Epithelial cell of proximal tubule (primary cell): Measurements from ENCODE around the gene RXRA. TPM values are rescaled to one million over a fixed set of nuclear protein-coding genes. Genes with fewer than 3 reads are reported as not detected.

Source experiments
- DNase-seq: peaks from one replicate; pipeline ENCODE4 v3.0.0-alpha.2; 2011; ENCODE audit warnings: low read depth
- H3K4me3 ChIP-seq: 2 replicates; pipeline ENCODE4 v1.5.1; 2011; ENCODE audit warnings: low read depth, mild to moderate bottlenecking, low read length
- total RNA-seq: library from RNA; depleted of rRNA; stranded (reverse); fragments of >200 nt; gene quantifications from 2 replicates; pipeline ENCODE4 v1.2.3, GENCODE V29; 2015
- TF ChIP-seq, protein P1 (sequence below): conservative IDR thresholded peaks from 2 replicates; pipeline ENCODE4 v1.5.1; 2012; ENCODE audit warnings: low read depth, mild to moderate bottlenecking, low read length

Gene RXRA
- total RNA-seq, 1 donor from 2014 or later: 8.4 TPM

DNA sequence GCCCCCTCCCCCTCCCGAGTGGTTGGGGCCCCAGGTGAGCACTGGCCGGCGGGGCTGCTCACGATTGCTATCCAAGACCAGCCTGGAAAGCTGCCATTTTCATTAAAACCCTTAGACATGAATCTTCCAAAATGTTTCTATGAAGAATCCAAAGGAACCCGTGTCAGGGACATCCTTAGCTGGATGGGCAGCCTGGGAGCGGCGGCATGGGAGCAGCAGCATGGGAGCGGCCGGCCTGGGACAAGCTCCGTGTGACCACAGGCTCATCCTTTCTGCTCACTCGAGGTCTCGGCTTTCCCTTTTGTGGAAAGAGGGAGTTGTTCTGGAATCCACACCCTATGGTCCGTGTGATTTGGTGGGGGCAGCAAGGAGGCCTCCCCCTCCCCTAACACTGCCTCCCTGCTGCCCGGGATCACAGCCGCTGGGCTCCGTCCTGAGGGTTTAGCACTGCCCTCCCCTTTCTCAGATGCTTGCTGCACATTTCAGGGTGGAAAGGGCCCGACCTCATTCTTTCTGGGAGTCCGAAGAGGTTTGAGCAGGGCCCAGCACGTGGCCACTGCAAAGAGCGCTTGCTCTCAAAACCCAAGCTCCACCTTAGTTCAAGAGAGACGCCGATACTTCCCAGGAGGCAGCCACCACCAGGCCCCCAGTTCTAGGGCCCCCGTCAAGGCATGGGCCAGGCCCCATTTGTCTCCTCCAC, 127.7 kb downstream of the RXRA start:
- H3K4me3 ChIP-seq: no peak overlapping the region
- TF ChIP-seq, protein P1, sequence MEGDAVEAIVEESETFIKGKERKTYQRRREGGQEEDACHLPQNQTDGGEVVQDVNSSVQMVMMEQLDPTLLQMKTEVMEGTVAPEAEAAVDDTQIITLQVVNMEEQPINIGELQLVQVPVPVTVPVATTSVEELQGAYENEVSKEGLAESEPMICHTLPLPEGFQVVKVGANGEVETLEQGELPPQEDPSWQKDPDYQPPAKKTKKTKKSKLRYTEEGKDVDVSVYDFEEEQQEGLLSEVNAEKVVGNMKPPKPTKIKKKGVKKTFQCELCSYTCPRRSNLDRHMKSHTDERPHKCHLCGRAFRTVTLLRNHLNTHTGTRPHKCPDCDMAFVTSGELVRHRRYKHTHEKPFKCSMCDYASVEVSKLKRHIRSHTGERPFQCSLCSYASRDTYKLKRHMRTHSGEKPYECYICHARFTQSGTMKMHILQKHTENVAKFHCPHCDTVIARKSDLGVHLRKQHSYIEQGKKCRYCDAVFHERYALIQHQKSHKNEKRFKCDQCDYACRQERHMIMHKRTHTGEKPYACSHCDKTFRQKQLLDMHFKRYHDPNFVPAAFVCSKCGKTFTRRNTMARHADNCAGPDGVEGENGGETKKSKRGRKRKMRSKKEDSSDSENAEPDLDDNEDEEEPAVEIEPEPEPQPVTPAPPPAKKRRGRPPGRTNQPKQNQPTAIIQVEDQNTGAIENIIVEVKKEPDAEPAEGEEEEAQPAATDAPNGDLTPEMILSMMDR: no peak
- DNase-seq: no peak

DNA sequence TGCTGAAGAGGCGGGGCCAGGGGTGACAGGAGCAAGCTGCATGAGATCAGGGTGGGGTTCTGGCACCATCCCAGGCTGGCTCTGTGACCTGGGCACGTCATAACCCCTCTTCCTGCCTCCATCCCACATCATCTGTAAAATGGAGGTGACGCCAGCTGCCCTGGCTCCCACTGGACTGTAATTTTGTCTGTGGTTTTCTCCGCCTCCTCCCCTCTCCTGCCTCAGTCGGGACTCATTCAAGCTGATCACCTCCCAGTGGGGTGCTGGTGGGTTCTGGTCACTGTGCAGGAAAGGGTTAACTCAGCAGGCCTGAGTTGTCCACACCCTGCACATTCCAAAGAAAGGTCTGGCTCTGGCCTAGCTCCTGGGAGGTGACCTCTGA, 128.2 kb downstream of the RXRA start:
- TF ChIP-seq, protein P1: no peak
- no peak for DNase-seq
- no peak overlapping the region for H3K4me3 ChIP-seq

DNA sequence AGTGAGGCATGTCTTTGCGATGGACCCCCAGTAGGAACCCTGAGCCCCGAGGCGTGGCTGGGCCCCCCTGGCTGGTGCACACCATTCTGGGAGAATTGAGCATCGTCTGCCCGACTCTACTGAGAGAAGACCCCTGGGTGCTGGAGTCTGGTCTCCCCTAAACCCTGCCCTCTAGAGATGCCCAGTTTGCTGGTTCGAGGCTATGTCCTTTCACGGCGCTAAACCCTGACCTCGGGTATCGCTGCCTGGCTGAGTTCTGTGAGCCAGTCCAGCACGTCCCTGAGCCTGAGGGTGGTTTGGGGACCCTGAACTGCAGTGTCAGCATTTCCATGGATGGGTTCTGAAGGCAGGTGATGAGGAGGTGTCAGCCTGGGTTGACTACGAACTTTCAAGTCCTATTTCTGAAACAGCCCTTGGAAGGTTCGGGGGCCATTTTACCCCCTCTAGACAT, 128.8 kb downstream of the RXRA start:
- H3K4me3 ChIP-seq: no peak overlapping the region
- no peak for DNase-seq
- TF ChIP-seq, protein P1: no peak

DNA sequence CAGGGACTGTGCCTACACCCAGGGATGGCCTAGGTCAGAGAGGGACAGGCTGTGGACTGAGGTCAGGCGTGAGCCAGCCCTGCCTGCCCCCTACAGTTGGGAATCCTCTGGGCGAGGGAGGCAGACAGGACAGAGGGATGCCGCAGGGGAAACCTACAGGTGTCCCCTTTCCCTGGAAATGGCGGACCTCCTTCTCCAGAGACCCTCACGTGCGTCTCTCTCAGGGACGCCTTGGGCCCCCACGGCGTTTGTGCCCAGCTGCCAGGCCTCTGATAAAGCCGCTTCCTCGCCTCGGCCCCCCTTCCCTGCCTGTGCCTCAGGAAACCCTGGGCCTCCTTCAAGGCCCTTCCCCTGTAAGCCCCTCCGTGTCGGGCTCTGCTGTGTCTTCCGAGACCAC, 129.3 kb downstream of the RXRA start:
- DNase-seq: no peak
- TF ChIP-seq, protein P1: no peak
- H3K4me3 ChIP-seq: no peak overlapping the region

DNA sequence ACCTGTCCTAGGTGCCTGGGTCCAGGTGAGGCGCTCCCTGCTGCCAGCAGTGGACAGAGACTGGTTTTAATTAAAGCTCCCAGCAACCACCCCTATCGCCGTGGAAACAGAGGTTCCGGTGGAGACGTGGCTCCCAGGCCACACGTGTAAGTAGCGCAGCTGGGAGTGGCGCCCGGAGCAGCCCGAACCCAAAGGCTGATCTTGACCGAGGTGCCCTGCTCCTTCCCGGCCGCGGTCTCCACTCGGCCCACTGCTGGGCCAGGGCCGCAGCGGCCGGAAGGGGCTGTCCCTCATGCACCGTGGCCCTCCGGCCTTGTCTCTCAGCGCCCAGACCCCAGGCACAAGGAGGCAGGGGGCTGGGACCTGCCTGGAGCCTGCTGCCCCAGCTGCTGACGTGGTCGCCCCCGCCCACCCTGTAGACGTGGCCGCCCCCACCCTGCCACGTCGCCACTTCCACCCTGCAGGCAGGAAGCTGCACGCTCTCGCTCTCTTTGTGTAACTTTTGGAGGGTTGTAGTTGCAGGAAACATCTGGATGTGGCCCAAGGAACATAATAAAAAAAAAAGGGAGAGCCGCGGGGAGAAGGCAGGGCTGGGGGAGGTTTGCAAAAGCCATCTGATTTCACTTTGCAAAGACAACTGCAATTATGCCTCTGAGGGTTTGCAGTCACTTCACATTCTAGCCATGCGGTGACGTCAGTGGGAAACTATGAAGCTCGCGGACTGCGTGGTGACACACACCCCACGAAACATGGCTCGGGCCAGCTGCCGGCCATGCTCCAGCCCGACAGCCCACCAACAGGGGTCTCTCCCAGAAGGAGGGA, 129.9 kb downstream of the RXRA start:
- TF ChIP-seq, protein P1: no peak
- H3K4me3 ChIP-seq: no peak overlapping the region
- DNase-seq: no peak

DNA sequence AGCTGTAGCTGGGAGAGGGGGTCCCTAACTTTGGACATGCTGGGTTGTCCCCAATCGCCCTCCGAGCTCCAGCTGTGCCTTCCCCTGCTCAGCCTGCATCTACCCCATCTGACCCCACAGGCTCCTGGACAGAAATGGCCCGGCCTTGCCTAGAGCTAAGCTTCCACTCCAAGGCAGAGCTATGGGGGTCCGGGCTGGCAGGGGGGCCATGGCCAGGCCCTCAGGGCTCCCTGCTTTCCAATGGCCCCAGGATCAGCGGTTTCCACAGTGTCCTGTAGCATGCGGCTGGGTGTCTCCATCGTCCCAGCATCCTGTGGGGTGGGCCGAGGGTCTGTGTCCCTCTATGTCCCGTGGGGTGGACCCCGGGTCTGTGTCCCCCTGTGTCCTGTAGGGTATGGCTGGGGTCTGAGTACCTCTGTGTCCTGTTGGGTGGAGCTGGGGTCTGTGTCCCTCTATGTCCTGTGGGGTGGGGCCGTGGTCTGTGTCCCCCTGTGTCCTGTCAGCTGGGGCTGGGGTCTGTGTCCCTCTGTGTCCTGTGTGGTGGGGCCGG, 130.6 kb downstream of the RXRA start:
- H3K4me3 ChIP-seq: no peak overlapping the region
- TF ChIP-seq, protein P1: no peak
- DNase-seq: no peak
